DMS 273 (cell line): Measurements from ENCODE around the gene CMPK2.
"Not testable (repeated sequence)": the region's sequence is repeated elsewhere in the genome, so short reads cannot be mapped to it uniquely, and the experiment has no call there.

Source experiments
- DNase-seq: peaks from one replicate; lab custom pipeline; 2025; ENCODE audit not compliant: unreplicated experiment; lab: John Stamatoyannopoulos, UW

CMPK2 gene

GRCh38 chr2:6865346-6866274, at the start of gene CMPK2:
Gene CMPK2 (minus strand): TSS chr2:6865907. CDS start chr2:6865696, 211 bp downstream.
- DNase-seq: peak; percentile 88

DNA sequence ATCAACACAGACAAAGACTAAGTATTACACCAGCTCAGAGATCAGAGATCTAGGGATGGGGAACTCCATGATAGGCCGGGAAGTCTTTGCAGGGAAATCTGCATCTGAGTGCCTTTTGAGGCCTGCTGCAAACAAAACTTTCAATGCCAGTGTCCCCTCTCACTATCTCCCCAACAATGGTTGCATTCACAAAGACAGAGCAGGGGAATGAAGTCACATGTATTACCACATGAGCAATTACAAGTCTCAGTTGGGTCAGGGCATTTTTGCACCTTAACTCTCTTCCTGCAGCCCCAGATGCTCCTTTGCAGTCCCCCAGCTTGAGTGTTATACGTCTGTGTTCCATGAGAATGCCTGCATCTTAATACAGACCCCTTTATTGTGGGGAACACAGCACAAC, 49.7 kb upstream of the CMPK2 start:
- DNase-seq: no peak

GRCh38 chr2:6914828-6915227, 49.1 kb upstream of the CMPK2 start:
- DNase-seq: no peak

- DNase-seq: no peak
Observed at GRCh38 chr2:6913415-6914157, 47.9 kb upstream of the CMPK2 start.

GRCh38 chr2:6911721-6912120, 46.0 kb upstream of the CMPK2 start:
- DNase-seq: no peak

GRCh38 chr2:6909431-6910385, 44.0 kb upstream of the CMPK2 start:
- no peak for DNase-seq

- no peak for DNase-seq
Observed at GRCh38 chr2:6908291-6908690, 42.6 kb upstream of the CMPK2 start.

DNA sequence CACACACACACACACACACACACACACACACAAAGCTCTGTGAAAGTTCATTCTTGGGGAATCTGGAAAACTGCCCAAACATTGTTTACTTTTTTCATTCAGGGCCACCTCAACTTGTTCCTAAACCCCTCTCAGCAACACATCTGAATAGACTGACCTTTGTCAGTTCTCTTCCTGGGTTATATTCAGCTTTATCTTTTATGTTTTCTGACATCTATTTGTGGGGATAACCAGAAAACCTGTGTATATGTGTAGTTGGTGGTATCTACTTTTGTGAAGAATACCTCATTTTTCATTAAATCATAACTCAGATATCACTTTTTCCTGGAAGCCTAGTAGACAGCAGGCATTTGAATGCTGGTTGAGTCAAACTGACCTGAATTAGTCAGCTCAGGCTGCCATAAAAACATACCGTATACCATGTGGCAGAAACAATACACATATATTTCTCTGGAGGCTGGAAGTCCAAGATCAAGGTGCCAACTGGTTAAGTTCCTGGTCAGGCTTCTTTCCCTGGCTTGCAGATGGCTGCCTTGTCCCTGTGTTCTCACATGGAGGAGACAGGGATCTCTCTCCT, 40.5 kb upstream of the CMPK2 start:
- DNase-seq: no peak

GRCh38 chr2:6905668-6906067, 40.0 kb upstream of the CMPK2 start:
- no peak for DNase-seq

DNA sequence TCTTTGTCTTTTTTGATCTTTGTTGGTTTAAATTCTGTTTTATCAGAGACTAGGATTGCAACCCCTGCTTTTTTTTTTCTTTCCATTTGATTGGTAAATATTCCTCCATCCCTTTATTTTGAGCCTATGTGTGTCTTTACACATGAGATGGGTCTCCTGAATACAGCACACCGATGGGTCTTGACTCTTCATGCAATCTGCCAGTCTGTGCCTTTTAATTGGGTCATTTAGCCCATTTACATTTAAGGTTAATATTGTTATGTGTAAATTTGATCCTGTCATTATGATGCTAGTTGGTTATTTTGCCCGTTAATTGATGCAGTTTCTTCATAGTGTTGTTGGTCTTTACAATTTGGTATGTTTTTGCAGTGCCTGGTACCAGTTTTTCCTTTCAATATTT, 36.9 kb upstream of the CMPK2 start:
- not testable (repeated sequence) for DNase-seq

DNA sequence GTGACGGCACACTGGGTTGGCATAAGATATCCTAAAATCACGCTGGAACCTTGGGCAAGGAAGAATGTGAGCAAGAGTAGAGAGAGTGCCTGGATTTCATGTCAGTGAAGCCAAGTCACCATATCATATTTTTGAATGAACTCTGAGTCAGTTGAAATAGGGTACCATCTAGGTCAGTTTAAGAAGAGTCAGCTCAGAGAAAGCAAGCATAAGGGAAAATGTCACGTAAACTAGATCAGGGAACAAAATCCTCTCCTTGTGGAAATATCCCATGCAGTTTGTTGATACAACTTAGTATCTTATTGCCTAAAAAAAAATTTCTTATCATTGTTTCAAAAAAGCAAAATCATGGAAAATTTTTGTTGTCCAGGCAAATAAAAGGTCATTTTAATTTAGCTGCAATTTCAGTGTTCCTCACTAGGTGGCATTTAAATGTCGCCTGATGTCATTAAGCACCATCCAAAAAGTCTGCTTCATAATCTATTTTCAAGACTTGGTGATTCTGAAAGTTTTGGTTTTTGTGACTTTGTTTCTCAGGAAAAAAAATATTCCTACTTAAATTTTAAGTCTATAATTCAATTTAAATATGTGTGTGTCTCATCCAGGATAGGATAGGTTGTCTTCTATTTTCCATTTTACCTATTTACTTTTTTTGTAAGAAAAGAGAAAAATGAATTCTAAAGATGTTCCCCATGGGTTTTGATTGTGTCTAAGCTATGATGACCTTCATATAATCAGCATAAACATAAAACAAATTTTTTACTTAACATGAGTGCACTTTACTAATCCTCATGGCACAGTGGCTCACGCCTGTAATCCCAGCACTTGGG, 31.4 kb upstream of the CMPK2 start:
- peak; percentile 54 for DNase-seq

DNA sequence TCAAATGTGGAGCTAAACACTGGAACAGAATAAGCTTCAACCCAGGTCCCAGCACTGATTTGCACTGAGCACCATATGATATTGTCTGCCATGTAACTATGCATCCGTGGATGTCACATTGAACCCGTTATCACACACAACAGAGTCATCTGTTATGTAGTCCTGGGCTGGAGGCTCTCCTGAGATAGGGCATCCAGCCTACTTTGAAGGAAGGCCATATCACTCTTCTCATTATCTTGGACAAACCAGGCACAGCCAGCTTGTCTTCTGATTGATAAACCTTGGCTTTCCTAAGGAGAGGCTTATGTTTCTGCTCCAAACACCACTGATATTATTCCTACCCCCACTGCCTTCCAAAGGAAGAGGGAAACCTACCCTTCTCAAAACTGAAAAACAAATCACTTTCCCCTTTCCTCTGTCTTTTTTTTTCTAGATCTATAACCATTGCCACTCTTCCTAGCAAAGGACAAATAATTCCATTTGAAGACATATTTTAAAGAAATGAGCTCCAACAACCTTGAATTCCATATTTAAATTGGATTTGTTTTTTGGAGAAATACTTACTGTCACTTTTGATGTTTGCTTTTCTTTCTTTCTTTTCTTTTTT, 28.3 kb upstream of the CMPK2 start:
- DNase-seq: no peak

DNA sequence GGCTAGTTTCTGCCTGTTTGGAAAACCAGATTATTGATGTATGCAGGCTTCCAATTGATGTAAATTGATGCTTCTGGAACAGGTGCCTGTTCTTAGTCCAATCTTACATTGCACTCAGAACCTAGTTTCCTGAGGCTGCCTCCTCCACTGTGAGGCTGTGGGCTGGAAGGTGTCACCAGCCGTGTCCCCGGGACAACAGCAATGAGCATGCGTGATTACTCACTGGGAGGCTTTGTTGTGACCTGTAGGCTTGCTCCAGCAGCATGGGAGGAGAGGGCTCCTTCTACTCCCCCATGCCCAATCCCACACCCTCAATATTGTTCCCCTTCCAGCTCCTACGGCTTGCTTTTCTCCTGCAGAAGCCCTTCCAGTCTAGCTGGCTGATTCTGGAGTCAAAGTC, 23.0 kb upstream of the CMPK2 start:
- DNase-seq: no peak

- no peak for DNase-seq
Observed at GRCh38 chr2:6887751-6888192, 22.1 kb upstream of the CMPK2 start.

- no peak for DNase-seq
Observed at GRCh38 chr2:6885968-6886367, 20.3 kb upstream of the CMPK2 start.

DNA sequence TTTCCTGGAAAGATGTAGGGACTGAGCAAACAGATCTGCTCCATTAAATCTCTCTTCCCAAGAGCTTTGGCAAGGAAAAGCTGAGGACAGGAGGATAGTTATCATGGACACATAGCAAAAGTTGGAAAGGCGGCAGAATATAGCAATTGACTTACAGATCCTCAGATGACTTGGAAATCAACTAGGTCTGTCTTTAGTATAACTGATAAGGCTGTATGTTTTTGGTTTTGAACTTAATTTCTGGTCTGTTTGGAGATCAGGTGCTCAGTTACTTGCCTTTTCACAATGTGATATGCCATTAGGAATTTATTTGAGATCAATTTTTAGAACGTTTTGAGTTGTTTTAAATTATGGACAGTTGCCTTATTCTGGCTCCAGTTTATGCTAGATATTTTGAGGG, 19.8 kb upstream of the CMPK2 start:
- no peak for DNase-seq

- no peak for DNase-seq
Observed at GRCh38 chr2:6883448-6884122, 17.9 kb upstream of the CMPK2 start.

DNA sequence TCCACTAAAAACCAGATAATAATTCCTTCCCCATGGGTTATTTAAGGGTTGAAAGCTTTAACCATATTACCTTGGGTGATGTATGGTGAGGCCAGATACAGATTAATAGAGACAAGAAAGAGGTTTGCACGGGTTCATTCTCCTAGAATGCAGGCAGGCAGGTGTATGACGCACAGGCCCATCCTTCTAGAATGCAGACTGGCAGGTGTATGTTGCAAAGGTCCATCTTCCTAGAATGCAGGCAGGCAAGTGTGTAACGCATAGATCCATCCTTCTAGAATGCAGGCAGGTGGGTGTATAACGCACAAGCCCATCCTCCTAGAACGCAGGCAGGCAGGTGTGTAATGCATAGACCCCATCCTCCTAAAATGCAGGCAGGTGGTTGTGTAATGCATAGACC, 15.8 kb upstream of the CMPK2 start:
- DNase-seq: no peak

- DNase-seq: no peak
Observed at GRCh38 chr2:6881046-6881445, 15.3 kb upstream of the CMPK2 start.
